ENCODE measurements around the gene POLR1A.

The POLR1A gene

DNA sequence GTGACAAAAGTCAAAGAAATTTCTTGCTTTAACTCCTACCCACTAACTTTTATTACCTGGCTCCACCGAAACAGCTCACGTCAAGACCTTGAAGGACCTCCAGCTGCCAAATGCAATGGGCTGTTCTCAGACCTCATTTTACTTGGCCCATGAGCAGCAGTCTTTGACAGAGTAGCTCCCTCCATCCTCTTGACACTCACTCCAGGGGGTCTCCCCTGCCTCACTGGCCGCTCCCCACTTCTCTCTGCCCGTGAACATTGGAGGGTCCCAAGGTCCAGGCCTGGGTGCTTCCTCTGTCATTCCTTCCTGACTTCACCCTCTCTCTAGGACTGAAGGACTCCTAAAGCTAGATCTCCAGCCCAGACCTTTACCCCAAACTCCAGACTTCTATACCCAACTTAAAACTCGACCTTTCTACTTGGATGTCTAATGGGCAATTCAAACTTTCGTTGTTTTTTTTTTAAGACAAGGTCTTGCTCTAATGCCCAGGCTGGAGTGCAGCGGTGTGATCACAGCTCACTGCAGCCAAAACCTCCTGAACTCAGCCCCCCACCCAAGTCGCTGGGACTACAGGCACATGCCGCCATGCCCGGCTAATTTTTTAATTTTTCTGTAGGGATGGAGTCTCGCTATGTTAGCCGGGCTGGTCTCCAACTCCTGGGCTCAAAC, 124.0 kb downstream of the POLR1A start:
- DNase-seq (ENCODE audit: low spot score): no peak
- FAIRE-seq: no peak

DNA sequence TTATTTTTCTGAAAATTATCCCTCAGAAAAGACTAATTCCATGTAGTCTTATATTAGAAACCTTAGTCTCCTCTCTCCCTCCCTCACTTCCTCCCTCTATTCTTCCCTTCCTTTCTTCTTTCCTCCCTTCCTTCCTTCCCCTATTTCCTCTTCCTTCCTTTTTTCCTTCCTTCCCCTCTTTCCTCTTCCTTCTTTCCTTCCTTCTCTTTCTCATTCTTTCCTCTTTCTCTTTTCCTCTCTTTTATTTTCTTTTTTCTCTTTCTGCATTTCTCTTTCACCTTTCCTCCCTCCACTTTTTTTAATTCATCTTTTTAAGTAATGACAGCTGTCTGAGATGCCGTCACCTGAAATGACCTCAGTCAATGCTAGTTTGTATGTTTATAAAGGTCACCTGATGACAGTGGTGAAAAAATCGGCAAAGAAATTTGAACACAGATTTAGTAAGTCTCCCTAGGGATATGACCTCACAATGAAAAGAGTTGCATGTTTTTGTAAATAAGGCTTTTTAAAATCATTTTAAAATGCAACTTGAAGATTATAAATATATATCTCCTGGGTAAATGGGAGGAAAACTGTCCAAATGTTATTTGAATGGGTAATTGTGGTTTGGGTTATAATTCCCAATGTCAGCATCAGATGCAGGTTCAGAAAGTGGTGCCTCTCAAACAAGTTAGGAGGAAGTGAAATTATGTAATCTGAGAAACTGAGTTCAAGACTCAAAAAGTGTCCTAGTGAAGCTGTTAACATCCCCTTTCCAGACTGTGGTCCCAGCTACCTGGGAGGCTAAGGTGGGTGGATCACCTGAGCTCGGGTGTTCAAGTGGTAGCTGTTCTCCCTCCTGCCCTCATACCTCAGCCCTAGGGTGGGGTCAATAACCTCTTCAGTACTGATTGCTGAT, 126.6 kb downstream of the POLR1A start:
- DNase-seq (ENCODE audit: low spot score) (no peak), FAIRE-seq (no peak)

DNA sequence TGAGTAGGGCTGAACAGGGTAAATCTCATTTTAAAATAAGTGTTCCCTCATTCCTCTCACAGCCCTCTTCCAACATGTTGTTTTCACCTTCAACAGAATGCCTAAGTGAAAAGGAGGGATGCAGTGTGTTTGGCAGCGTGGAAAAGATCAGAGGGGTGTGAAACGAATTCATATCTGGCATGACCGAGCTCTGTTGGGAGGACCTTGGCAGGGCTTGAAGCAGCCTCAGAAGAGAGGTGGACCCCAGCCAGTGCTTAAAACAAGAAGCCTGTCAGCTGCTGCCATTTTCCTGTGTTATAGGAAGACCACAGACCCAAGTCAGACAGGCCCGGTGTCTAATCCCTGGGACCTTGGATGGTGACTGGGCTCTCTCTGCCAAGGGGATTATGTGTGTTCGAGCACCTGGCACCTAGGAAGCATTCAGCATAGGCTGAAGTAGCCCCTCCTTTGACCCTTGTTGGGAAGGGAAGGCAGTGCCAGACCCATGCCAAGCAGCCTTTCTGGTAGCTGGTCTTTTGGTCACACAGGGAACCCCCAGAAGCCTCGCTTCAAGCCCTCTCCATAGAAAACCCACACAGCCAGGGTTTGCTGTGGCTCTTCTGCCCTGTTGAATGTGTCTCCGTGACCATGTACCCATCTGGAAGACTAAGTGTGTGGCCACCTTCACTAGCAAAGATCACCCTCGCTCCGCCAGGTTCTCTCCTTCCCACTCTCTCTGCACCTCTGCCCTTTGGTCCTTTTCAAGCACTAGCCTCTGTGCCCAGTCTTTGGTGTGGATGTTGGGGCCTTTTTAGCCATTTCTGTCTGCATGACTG, 129.4 kb downstream of the POLR1A start:
- DNase-seq (ENCODE audit: low spot score) (no peak), FAIRE-seq (no peak)

DNA sequence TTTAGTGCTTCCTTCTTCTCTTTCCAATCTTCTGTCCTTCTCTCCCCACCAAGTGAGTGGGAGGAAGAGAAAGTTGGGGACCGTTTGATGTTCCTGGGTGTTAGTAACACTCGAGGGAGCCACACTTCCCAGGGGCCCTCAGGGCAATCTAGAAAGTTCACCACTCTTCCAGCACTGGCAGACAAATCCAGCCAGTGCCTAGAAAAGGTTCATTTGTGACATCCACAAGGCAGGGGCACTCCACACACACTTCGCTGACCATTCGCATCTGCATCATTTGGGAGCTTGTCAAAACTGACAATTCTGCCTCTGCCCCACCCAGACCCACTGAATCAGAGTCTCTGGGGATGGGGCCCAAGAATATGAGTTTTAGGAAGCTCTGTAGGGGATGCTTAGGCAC, 130.1 kb downstream of the POLR1A start:
- DNase-seq (ENCODE audit: low spot score): no peak
- FAIRE-seq: no peak

DNA sequence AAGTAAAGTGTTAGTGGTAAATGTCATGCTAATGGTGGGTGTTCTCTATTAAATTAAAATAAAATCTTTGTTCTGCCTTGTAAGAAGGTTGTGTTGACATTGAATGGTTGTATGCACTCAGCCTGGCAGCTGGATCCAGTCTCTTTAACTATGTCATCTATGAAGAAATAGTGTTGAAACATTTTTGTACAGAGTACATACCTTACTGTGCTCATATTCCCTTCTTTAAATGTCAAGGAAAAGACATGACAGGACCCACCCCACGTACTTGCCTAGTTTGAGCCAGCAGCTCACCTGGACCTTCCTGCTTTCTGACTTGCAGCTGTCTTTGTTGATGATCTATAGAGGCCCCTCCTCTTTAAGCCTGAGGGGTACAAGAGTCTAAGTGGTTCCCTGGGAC, 131.3 kb downstream of the POLR1A start:
- DNase-seq (ENCODE audit: low spot score): no peak
- no peak for FAIRE-seq

DNA sequence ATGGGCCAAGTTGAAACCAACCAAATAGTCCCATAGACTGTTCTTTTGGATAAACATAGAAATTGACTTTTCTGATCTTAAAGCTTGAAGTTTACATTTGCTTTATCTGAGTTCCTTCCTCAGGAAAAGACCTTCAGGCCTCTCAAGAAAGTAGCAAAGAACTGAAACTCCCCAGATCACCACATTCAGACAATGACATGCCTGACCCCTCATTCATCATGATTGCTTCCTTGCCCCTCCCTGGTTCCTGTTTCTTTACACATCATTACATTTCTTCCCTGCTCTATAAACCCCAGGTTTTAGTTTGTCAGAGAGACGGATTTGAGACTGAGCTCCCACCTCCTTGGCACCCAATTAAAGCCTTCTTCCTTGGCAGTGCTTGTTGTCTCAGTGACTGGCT, 133.3 kb downstream of the POLR1A start:
- no peak for FAIRE-seq
- no peak for DNase-seq (ENCODE audit: low spot score)

DNA sequence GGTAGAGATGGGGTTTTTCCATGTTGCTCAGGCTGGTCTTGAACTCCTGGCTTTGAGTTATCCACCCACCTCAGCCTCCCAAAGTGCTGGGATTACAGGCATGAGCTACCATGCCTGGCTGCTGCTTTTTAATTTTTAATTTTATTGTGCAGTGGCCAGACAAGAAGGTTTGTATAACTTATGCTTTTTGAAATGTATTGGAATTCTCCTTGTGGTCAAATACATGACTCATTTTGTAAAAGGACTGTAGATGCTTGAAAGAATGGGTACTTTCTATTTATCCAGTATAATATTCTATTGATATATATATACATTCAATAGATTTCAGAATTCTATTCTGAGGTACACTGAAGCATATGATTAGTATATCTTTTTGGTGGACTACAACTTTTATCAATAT, 134.3 kb downstream of the POLR1A start:
- DNase-seq (ENCODE audit: low spot score) (no peak), FAIRE-seq (no peak)

Measured in urothelium cell line (cell line).